Stimulated activated CD4-positive, alpha-beta T cell treated with anti-CD3 and anti-CD28 coated beads, Interleukin-1b, Interleukin-23, amount 100 ng/mL, for 48 hours (primary cell): ENCODE data around the gene PAPLN.
A peak's percentile ranks its signal among the peaks of the same experiment; 100 is the strongest.
"Not testable (repeated sequence)": the region's sequence is repeated elsewhere in the genome, so short reads cannot be mapped to it uniquely, and the experiment has no call there.

Experiments used
- DNase-seq: peaks from one replicate; pipeline ENCODE4 v3.0.0-alpha.2; 2020

The PAPLN gene

GRCh38 chr14:73237219-73237785, at the start of gene PAPLN:
TSS of gene PAPLN (plus strand) at chr14:73237506. CDS start at chr14:73239779, 2,273 bp downstream.
- no peak for DNase-seq

GRCh38 chr14:73188501-73188911, 48.8 kb upstream of the PAPLN start:
- no peak for DNase-seq

GRCh38 chr14:73189651-73190050, 47.7 kb upstream of the PAPLN start:
- DNase-seq: no peak

GRCh38 chr14:73191441-73191840, 45.9 kb upstream of the PAPLN start:
- no peak for DNase-seq

GRCh38 chr14:73194306-73194705, 43.0 kb upstream of the PAPLN start:
- not testable (repeated sequence) for DNase-seq

GRCh38 chr14:73198253-73198652, 39.1 kb upstream of the PAPLN start:
- DNase-seq: no peak

GRCh38 chr14:73203527-73203926, 33.8 kb upstream of the PAPLN start:
- no peak for DNase-seq

- no peak for DNase-seq
Measured at GRCh38 chr14:73207615-73208014, 29.7 kb upstream of the PAPLN start.

- DNase-seq: no peak
Measured at GRCh38 chr14:73208390-73208789, 28.9 kb upstream of the PAPLN start.

- DNase-seq: no peak
Measured at GRCh38 chr14:73208846-73209245, 28.5 kb upstream of the PAPLN start.

GRCh38 chr14:73209953-73210352, 27.4 kb upstream of the PAPLN start:
- DNase-seq: no peak

GRCh38 chr14:73211251-73212040, 25.9 kb upstream of the PAPLN start:
- DNase-seq: no peak

- no peak for DNase-seq
Measured at GRCh38 chr14:73216030-73216429, 21.3 kb upstream of the PAPLN start.

- no peak for DNase-seq
Measured at GRCh38 chr14:73217411-73217810, 19.9 kb upstream of the PAPLN start.

- DNase-seq: no peak
Measured at GRCh38 chr14:73220061-73220460, 17.2 kb upstream of the PAPLN start.

- no peak for DNase-seq
Measured at GRCh38 chr14:73220634-73221033, 16.7 kb upstream of the PAPLN start.

- no peak for DNase-seq
Measured at GRCh38 chr14:73221945-73222344, 15.4 kb upstream of the PAPLN start.

GRCh38 chr14:73223049-73223448, 14.3 kb upstream of the PAPLN start:
- DNase-seq: peak; percentile 45

GRCh38 chr14:73225496-73225895, 11.8 kb upstream of the PAPLN start:
- DNase-seq: no peak

- no peak for DNase-seq
Measured at GRCh38 chr14:73227812-73228781, 9.2 kb upstream of the PAPLN start.

GRCh38 chr14:73230051-73230450, 7.3 kb upstream of the PAPLN start:
- no peak for DNase-seq

GRCh38 chr14:73231981-73232851, 5.1 kb upstream of the PAPLN start:
- no peak for DNase-seq
